Fibroblast of the aortic adventitia (primary cell): ENCODE measurements around the gene EPC2. TPM values are rescaled to one million over a fixed set of nuclear protein-coding genes. Genes with fewer than 3 reads are reported as not detected.
"Not testable (repeated sequence)": the region's sequence is repeated elsewhere in the genome, so short reads cannot be mapped to it uniquely, and the experiment has no call there.

Source experiments
- DNase-seq: peaks from one replicate; pipeline ENCODE4 v3.0.0-alpha.2; 2010; ENCODE audit warnings: low read depth
- H3K4me3 ChIP-seq: 2 replicates; pipeline ENCODE4 v1.5.1; 2011; ENCODE audit warnings: low read depth, mild to moderate bottlenecking, control low read depth, low read length, moderate library complexity
- total RNA-seq: library from RNA; depleted of rRNA; stranded (reverse); fragments of >200 nt; gene quantifications from 2 replicates; pipeline ENCODE4 v1.2.3, GENCODE V29; 2012; ENCODE audit warnings: low replicate concordance
- TF ChIP-seq, protein P1 (sequence below): IDR thresholded peaks from 2 replicates; pipeline ENCODE4 v1.5.1; 2011; ENCODE audit warnings: mild to moderate bottlenecking, low read length, control low read depth, inconsistent platforms; ENCODE audit not compliant: insufficient read depth

EPC2 gene
- total RNA-seq, 1 donor, result 31.7 TPM

DNA sequence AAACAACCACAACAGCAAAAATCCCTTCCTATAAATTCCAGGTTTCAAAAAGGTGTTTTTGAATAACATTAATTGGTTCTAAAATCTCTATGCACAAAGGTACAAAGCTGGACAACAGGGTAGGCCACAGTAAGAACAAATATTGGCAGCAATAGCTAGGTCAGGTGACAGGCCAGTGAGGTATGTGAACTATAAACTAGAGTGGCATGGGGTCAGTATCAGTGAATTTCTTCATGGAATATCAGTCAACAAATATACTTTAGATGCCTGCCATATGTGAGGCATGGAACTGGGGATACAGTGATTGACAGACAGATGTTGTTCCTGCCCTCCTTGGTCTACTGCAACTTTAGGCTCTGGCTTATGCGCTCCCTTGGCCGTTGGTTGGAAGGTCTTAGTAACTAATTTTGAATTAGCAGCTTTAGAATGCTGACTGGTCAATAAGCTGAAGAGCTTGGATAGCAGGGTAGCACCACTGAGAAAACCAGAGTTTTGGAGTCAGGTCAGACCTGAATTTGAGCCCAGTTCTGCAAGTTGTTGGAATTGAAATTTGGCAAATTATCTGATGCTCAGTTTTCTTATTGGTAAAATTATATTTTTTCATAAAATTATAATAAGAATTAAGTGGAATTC is 2.3 kb upstream of the EPC2 start:
- H3K4me3 ChIP-seq, result no peak overlapping the region
- no peak for DNase-seq
- TF ChIP-seq, protein P1, sequence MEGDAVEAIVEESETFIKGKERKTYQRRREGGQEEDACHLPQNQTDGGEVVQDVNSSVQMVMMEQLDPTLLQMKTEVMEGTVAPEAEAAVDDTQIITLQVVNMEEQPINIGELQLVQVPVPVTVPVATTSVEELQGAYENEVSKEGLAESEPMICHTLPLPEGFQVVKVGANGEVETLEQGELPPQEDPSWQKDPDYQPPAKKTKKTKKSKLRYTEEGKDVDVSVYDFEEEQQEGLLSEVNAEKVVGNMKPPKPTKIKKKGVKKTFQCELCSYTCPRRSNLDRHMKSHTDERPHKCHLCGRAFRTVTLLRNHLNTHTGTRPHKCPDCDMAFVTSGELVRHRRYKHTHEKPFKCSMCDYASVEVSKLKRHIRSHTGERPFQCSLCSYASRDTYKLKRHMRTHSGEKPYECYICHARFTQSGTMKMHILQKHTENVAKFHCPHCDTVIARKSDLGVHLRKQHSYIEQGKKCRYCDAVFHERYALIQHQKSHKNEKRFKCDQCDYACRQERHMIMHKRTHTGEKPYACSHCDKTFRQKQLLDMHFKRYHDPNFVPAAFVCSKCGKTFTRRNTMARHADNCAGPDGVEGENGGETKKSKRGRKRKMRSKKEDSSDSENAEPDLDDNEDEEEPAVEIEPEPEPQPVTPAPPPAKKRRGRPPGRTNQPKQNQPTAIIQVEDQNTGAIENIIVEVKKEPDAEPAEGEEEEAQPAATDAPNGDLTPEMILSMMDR, result no peak

DNA sequence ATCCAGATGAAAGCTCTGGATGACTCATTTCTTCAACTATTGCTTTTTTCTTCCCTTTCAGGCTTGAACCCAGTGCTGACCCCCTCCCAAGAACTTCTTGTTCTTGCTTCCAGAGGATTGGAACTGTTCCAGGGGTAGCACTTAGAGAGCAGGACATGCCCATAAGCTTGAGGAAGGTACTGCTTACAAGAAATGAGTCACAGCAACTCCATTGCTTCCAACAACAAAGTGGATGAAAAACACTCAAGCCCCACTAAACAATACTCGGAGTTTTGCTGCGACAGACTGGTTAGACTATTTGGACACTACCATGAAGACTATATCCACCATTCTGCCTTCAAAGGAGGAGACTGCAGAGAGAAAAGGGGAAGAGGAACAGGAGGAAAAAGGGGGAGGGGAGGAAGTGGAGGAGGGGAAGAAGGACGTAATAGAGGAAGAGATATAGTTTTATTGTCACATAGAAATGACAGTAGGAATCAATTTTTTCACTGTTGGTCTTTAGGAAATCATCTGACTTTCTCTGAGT is 1.6 kb upstream of the EPC2 start:
- TF ChIP-seq, protein P1, result no peak
- no peak overlapping the region for H3K4me3 ChIP-seq
- no peak for DNase-seq

DNA sequence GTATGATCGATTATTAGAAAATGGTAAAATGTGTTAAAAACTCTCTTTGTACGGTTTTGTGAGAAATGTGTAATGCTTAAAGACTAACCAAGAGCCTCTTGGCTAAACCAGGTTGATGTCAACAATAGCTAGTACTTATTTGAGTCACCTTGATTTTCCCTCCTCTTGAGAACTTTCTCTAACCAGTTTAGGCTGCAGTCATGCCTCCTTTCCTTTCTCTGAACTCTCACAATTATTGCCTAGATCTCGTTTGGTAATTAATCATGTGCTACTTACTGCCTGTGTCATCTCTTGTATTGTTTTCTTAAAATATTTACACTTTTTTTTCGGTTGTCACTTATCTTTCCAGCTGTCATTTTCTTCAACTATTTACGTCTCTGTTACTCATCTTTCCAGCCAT is 1.1 kb upstream of the EPC2 start:
- TF ChIP-seq, protein P1, result no peak
- peak overlapping the region; percentile 96 for H3K4me3 ChIP-seq
- no peak for DNase-seq

DNA sequence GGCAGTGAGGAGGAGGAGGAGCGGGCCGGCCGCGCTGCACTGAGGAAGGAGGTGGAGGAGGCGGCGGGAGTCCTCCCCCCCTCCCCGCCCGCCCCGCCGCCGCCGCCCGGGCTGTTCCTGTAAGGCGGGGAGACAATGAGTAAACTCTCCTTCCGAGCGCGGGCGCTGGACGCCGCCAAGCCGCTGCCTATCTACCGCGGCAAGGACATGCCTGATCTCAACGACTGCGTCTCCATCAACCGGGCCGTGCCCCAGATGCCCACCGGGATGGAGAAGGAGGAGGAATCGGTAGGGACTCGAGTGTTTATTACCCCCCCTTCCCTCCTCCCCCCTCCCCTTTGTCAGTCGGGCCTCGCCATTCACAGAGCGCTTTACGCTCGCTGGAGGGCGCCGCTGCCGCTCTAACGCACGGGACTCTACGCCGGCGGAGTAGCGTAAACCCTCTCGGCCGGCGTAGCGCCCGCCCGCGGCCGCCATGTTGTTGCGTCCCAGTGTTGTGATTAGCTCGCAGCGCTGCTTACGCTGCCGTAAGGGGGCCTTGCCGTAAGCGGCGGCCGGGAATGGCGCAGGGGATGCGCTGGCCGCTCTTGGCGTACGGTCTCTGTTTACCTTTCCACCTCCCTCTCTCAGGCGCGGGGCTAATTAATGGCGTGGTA is 460 bp downstream of the EPC2 start:
- TF ChIP-seq, protein P1, result peak; percentile 47
- H3K4me3 ChIP-seq, result peak overlapping the region; percentile 96
- DNase-seq, result peak; percentile 93

DNA sequence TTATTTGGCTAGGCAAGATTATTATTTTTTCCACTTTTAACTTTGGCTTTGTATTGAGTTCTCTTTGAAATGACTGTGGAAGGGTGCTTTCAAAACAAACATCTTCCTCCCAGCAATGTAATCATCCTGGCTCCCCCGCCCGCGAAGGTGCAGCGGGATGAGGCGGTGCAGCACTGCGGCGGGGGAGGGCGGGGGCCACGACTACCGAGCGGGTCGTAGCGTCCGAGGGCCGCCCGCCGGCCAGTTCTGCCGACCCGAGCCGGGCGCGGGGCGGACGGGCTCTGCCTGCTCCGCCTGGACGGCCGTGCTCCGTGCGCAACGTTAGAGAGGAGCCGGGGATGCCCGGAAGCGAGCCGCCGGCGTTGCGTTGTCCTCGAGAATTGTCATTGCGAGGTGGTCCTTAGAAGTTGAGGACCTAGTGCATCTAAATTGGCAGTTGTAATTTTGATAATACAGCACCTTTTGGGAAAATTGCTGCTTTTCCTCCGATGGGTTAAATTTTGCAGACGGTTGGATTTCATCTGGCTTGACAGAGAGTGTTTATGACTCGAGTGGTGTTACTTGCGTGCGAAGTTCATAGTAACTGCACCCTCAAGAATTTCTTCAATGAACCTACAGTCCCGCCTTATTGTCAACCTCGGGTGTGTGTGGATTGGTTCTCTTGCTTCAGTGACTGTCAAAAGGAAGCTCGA is 1.1 kb downstream of the EPC2 start:
- DNase-seq, result peak; percentile 89
- TF ChIP-seq, protein P1, result no peak
- H3K4me3 ChIP-seq, result peak overlapping the region; percentile 96

DNA sequence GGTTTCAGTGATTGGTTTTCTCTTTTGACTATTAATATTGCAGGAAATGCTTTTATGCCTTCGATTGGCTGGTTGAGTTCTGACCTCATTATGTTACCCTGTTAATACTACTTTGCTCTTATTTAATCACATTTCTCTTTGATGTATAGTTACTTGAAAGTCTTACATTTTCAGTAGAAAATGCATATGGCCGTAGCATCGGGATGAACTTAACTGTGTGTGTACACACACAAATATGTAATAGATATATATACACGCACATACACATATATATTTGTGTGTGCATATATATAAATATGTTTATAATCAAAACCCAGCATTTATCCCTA is 1.6 kb downstream of the EPC2 start:
- H3K4me3 ChIP-seq, result peak overlapping the region; percentile 96
- no peak for DNase-seq
- TF ChIP-seq, protein P1, result no peak

DNA sequence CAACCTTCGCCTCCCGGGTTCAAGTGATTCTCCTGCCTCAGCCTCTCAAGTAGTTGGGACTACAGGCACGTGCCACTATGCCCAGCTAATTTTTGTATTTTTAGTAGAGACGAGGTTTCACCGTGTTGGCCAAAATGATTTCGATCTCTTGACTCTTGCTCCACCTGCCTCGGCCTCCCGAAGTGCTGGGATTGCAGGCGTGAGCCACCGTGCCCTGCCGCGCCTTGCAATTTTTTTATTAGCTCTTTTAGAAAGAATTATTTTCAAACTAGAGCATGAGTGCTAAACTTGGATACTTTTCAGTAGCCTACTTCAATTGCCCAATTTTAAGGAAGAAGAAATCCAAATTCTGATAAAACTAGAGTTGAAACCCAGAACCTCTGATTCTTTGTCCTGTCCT is 3.2 kb downstream of the EPC2 start:
- DNase-seq, H3K4me3 ChIP-seq: not testable (repeated sequence)
